ENCODE results near the gene ZNF860.

- TF ChIP-seq TAF1 (IDR thresholded peaks at IDR 0.05; ENCODE audit: low read depth, low read length) (no peak), POLR2AphosphoS5 (IDR thresholded peaks at IDR 0.05; ENCODE audit: low read depth, low read length) (no peak)
These were observed 20.6 kb upstream of the ZNF860 start for GRCh38 chr3:31960793-31961431.

Data from GM12891 (cell line).